ENCODE measurements around the gene RAB10. TPM values are rescaled to one million over a fixed set of nuclear protein-coding genes. Genes with fewer than 3 reads are reported as not detected.

The RAB10 gene
- total RNA-seq, 1 donor from 2014 or later, result 181 TPM

GRCh38 chr2:26144031-26144430, 110.1 kb downstream of the RAB10 start:
- no peaks in the 10 kb centered on the region for H3K27me3 ChIP-seq
- H3K4me1 ChIP-seq, result no peaks in the 10 kb centered on the region
- H3K9me3 ChIP-seq, result no peaks in the 10 kb centered on the region
- no peak for DNase-seq (ENCODE audit: low spot score in 2 of 2)
- H3K36me3 ChIP-seq, result no peaks in the 10 kb centered on the region
- H3K4me3 ChIP-seq, result no peak overlapping the region
- H3K27ac ChIP-seq, result no peak overlapping the region
- intact Hi-C loops (cut with DNase I), result loop anchor here (10.0 kb wide), 1 partner anchor 289 kb away; no protein-coding TSS in a partner anchor
- no peak for TF ChIP-seq CTCF (IDR thresholded peaks at IDR 0.05)

- Histone ChIP-seq H3K27ac (no peak overlapping the region), H3K4me1 (no peaks in the 10 kb centered on the region), H3K36me3 (no peaks in the 10 kb centered on the region), H3K9me3 (no peaks in the 10 kb centered on the region), H3K27me3 (no peaks in the 10 kb centered on the region), H3K4me3 (no peak overlapping the region)
- peak in 1 of 2 donors; percentile 68 for DNase-seq (ENCODE audit: low spot score in 2 of 2)
- peak; percentile 61 to 75 (median 74) for TF ChIP-seq CTCF (IDR thresholded peaks at IDR 0.05)
- intact Hi-C loops (cut with DNase I), result loop anchor here (1.0 to 10.0 kb wide), 4 partner anchors 154 to 290 kb away; no protein-coding TSS in a partner anchor
These were observed 111.2 kb downstream of the RAB10 start for GRCh38 chr2:26144953-26145680.

GRCh38 chr2:26148501-26148900, 114.6 kb downstream of the RAB10 start:
- Histone ChIP-seq H3K27me3 (no peaks in the 10 kb centered on the region), H3K36me3 (no peaks in the 10 kb centered on the region), H3K27ac (no peak overlapping the region), H3K9me3 (peaks cover 0 to 4% of the 10 kb centered on the region in 2 donors), H3K4me3 (no peak overlapping the region), H3K4me1 (no peaks in the 10 kb centered on the region)
- intact Hi-C loops (cut with DNase I), result loop anchor here (10.0 kb wide), 1 partner anchor 294 kb away; no protein-coding TSS in a partner anchor
- DNase-seq (ENCODE audit: low spot score in 2 of 2), result no peak
- no peak for TF ChIP-seq CTCF (IDR thresholded peaks at IDR 0.05)

- Histone ChIP-seq H3K27ac (no peak overlapping the region), H3K9me3 (peaks cover 0 to 15% of the 10 kb centered on the region in 2 donors), H3K27me3 (no peaks in the 10 kb centered on the region), H3K4me1 (no peaks in the 10 kb centered on the region), H3K36me3 (no peaks in the 10 kb centered on the region), H3K4me3 (no peak overlapping the region)
- intact Hi-C loops (cut with DNase I), result no loop called here
- TF ChIP-seq CTCF (IDR thresholded peaks at IDR 0.05), result no peak
- no peak for DNase-seq (ENCODE audit: low spot score in 2 of 2)
These were observed 116.4 kb downstream of the RAB10 start for GRCh38 chr2:26150243-26150642.

- intact Hi-C loops (cut with DNase I), result no loop called here
- Histone ChIP-seq H3K4me3 (no peak overlapping the region), H3K27me3 (no peaks in the 10 kb centered on the region), H3K9me3 (peaks cover 0 to 15% of the 10 kb centered on the region in 2 donors), H3K4me1 (no peaks in the 10 kb centered on the region), H3K27ac (no peak overlapping the region), H3K36me3 (no peaks in the 10 kb centered on the region)
- no peak for DNase-seq (ENCODE audit: low spot score in 2 of 2)
- no peak for TF ChIP-seq CTCF (IDR thresholded peaks at IDR 0.05)
These were observed 123.7 kb downstream of the RAB10 start for GRCh38 chr2:26157580-26157979.

Measured in ascending aorta (tissue), 2 donors.